Measurements from ENCODE around the gene ADAMTS3.

DNA sequence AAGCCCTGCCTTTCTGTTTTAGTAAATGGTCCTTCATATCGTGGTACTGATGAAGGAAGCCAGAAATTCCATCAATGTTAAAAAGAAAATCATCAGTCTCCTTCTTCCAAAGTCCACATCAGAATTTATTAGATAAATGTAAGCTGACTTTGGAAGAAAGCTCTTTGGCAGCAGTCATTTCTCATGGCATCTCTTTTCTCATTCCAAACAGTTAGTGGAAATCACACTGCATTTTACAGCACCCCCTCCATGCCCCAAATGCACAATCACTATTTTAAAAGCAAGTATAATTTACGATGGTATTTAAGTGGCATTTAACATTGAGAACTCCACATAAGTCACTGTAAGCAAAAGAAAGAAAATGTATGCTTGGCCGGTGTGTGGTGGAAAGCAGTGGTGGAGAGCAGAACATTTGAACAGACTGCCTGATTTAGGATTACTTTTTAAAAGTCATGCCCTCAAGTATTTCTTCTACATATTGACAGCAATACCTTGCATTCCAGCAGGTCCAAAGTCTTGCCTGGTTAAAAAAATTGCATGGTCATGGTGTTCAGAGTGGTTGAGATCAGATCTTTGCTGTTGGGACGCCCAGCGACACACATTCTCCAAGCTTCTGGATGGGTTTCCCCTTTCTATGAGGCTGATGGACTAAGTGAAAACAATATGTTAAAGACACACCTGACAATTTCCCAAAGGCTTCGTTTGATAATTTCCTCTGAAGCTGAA, 248.6 kb downstream of the ADAMTS3 start:
- TF ChIP-seq POLR2A (IDR thresholded peaks at IDR 0.05; ENCODE audit: low read length) (no peak), GATA1 (IDR thresholded peaks at IDR 0.05; ENCODE audit: low read depth, low read length) (no peak)

All from erythroblast (primary cell).